ENCODE data around the gene MAST4.

Gene MAST4

DNA sequence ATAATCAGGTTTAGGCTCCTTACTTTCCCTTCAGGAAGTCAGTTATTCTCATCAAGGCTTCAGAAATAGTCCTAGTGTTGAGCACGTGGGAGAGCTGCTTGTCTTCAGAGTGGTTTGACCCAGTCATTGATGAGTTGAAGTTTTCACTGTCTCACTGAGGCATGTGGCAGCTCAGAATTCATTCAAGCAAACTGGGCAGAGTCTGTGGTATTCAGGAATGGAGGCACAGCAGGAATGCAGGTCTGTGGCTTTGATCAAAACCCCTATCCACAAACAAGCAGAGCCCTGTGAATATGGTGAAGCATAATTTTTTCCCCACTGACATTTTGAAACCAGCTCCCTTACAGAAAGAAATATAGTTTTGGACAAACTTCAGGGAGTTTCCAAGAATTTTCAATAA is 393.1 kb downstream of the MAST4 start:
- DNase-seq (ENCODE audit: low read depth in 2 of 2) = no peak

DNA sequence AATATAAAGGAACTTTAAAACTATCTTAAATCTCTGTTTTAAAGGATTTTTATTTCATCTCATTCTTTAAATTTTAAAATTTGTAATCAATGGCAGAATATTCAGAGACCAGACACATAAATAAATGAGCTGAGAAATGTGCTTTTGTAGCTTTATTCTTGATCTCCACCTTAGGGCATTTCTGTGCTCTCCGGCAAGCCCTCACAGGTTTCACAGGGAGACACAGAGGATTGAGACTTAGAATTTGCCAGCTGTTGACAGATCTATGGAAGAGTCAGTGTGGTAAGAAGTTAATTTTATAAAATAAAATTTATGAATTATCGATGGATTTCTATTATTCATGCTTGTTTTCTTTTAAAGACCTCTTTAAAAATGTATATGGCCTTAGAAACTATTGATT is 393.6 kb downstream of the MAST4 start:
- DNase-seq (ENCODE audit: low read depth in 2 of 2) = no peak

DNA sequence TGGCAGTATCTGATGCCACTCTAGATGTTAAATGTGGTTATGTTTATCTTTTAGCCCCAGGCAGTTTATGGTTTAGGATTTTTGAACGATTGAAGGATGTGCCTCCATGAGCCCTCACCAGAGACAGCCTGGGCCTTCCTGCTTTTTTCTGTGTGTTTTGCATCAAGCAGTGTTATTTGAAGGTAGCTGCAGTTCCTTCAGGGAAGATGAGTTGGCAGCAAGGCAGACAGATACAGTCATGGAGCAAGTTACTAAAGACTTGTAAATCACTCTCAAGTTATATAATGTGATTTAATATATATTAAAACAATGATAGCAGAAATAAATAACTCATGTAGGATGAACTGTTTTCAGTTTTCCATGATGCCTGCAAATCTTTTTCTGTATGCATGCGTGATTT is 395.6 kb downstream of the MAST4 start:
- DNase-seq (ENCODE audit: low read depth in 2 of 2) = no peak

DNA sequence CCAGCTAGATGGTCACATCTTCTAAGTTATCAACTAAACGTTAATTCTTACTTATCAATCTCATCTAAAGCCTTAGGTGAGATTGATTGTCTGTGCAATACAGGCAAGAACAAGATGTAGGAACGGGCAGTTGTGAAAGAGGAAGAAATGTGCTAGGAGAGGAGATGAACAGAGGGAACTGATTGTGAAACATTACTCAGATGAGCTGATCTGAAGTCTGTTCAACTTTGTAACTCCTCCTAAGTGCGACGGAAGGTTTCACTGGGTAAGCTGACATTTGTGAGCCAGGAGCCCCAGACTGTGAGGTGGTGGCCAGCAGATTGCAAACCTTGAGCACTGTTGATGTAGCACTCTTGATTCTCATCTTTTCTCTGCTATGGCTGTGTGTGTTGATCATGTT is 396.4 kb downstream of the MAST4 start:
- no peak for DNase-seq (ENCODE audit: low read depth in 2 of 2)

DNA sequence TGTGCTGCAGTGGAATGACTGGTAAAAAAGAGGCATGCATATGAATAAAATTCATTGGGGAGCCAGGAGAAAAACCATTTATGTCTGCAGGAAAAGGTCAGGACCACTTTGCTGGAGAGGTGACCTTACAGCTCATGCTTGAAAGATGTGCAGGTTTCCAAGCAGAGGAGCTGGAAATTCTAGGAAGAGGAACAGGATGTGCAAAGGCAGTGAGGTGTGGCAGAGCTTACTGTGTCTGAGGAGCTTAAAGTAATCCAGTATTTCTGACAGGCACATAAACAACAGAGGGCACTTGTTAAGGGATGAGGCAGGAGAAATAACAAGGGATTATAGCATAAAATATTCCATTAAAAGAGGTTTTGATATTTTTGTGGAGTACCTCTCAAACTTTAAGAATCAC is 397.3 kb downstream of the MAST4 start:
- DNase-seq (ENCODE audit: low read depth in 2 of 2) = no peak

DNA sequence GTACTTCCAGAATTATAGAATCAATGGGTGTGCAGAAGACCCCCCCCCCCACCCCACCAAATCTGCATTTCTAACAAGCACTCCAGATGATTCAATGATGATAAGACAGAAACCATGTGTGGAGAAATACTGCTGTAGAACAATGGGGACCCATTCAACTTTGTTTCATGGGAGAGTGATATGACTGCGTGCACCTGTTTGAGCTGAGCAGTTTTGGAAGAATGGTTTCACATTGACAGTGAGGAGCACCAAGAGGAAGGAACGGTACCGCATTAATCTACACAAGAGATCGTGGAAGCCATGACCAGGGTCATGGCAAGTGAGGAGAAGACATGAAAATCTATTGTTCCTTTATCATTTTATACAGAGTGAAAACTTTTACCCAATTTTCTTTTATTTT is 397.7 kb downstream of the MAST4 start:
- DNase-seq (ENCODE audit: low read depth in 2 of 2) = no peak

DNA sequence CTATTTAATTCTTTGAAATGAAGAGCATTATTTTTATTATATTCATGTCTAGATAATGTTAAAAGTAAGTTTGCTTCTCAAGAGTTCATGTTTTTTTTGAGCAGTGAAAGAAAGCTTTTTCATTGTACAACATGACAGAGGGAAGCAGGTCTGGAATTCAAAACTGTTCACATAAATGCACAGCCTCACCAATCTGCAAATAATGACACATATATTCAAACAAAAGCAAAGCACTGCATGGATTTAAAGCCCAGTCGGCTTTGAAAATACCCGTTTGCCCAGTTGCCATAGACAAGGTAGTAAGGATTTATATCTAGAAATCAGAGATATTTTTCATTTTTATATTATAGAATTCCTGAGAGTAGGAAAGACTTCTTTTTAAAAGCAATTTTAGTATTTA is 398.6 kb downstream of the MAST4 start:
- DNase-seq (ENCODE audit: low read depth in 2 of 2) = no peak

DNA sequence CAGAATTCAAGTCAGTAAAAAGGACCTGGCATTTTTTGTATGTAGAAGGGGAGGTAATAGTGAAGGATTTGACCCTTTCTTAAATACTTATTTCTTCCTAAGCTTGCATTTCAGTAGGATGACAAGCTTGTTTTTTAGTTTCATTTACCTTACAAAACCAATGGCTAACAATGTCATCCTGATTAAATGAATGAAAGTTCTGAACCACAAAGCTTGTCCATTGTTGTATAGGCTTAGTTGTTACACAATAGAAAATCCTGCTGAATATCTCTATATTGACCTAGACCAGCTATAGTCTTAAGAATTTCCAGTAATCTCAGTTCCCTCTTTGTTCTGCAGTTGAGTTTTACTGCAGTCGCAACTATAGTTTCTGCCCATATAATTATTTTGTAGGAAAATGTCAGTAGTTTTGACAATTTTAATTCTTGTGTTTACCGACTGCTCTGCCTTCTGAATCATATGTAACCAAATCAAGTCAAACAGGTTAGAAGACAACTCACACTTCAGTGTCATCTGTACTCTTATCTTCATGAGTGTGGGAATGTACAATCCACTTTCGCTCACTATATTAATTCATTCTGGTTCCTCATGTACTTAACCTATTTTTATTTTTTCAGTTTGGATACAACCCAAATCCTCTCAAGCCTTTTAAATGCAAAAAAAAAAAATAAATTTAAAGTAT is 404.7 kb downstream of the MAST4 start:
- DNase-seq (ENCODE audit: low read depth in 2 of 2) = no peak

DNA sequence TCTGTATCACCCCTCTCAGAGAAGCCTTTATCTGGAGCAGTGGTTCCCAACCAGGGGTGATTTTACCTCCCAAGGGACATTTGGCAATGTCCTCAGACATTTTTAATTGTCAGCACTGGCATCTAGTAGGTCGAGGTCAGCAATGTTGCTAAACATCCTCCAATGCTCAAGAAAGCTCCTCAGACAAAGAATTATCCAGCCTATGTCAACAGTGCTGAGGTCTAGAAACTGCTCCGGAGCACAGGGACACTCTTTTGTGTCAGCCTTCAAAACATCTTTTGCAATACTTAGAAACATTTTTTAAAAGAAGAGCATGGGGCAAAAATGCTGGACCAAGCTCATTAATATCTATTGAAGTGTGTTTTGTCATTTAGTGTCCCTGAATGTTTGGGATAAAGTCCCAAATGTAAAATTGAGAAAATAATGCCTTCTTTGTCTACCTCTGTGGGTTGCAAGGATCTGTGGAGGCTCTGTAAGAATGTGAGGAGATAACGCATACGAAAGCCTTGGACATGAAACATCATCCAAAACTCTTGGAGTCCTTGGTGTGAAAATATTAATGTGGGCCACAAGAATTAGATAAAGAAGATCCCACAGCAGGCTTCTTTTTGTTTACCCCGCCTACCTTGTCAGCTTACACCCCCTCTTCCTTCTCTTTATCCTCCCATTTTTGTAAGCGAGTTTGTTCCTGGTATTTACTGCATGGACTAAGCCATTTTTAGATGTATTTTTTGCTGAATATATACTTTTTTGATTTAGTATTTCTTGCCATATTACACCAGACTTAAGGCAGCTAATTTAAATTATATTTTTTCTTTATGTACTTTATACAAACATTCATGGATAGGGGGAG is 406.9 kb downstream of the MAST4 start:
- no peak for DNase-seq (ENCODE audit: low read depth in 2 of 2)

DNA sequence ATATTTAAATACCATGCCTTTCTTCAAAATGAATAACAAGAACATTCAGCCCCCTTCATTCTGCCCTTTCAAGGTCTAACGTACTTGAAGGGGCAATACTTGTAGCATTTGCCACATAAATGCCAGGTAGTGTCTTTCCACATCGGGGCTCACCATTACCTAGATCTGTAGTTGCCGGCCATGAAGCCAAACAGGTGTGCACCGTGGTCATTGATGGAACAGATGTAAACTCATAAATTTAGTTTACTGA is 407.4 kb downstream of the MAST4 start:
- no peak for DNase-seq (ENCODE audit: low read depth in 2 of 2)

DNA sequence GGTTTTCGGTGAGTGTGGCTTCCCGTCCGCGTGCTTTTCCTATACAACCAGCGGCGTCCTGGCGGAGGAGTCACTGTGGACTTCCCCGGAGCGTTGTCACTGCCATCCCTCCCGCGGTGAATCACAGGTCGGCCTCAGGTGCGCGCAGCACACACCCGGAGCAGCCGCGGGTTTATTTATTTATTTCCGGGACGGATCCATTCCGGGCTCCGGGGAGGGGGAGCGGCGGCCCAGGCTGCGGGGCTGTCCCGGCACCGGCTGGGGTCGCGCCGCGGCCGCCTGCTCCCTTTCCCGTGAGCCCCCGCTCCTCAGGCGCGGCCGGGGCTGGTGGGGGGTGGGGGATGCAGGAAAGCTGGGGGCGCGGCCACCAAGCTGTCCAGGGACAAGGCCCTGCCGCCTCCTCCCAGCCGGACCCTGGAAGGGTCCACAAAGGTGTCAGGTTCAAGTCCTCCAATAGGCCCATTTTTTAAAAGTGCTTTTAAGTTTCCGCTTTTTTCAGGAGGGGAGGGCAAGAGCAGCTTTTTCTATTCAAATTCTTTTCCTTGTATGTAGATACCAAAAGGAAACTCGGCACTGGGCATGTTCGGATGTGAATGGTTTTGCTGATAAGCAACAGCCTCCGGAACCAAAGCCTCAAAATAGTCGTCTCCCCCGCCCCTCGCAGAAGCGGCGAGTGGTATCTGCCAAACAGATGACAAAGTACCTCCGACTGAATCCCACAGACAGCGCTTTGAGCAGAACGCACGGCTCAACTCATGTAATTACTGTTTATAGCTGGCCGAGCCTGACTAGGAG is 407.9 kb downstream of the MAST4 start:
- DNase-seq (ENCODE audit: low read depth in 2 of 2) = peak; percentile 75 to 84

DNA sequence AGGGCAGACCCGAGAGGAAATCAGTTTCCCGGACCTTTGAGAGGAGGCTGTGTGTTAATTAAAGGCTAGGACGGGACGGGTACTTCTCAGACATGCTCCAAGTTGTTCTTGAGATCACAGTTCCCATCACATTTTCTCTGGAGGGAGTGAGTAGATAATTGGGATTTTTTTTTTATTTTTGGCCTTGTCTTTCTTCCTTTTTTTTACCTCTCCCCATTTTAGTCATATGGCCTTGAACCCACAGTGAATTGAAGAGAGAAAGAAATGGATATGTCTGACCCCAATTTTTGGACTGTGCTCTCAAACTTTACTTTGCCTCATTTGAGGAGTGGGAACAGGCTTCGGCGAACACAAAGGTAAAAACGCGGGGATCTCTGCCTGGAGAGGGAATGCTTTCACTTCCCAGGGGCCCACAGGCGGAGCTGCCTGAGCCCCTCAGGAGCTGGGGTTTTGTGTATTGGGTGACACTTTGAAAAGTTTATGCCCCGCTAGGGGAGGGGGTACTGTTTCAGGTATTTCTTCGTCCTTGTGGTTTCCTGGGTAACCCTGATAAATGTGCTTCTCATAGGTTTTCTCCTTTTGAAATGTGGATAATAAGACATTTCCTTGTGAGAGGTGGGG is 408.6 kb downstream of the MAST4 start:
- DNase-seq (ENCODE audit: low read depth in 2 of 2) = no peak

DNA sequence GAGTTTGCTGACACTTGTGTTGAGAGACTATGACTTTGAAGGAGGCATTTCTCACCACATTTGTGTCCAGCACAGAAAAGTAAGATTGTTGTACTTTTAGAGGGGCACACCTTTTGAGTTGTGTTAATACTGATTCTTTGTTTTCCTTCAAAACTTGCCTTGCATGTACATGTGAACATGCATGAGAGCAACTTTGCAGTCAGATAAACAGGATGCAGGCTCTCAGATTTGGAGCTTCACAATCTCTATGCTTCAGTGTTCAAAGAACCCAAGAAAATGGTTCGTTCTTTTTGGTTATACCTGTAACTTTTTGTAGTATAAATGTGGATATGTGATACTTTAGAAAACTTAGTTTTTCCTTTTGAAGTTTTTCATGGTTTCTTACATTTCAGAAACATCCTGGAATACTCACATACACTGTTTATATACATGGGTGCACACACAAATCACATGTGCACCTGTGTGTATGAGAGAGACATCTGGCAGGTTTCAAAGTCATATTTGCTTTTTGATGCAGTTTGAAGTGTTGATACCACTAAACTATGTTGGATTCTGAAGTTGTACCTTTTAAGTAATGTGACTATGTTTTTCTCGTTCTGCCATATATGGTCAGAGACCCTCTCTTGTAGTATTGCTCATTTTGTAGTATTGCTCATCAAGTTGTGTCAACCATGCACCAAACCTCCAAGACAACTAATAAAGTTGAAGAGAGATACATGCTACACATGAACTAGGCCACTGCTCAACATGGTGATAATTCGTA is 409.7 kb downstream of the MAST4 start:
- no peak for DNase-seq (ENCODE audit: low read depth in 2 of 2)

DNA sequence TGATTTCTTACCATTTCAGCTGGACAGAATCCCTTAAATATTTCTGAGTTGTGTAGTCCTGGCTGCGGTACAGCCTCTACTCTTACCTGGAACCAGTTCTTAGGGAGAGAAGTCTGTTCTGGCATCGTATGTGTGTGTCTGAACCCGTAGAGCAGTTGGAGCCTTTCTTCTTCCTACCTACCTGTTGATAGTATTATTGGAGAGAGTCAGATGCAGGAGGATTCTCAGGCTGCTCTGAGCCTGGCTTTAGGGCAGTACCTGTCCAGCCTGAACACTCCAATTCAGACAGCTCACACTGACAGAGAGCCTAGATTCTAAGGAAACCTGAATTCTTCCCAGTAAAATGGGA is 410.3 kb downstream of the MAST4 start:
- DNase-seq (ENCODE audit: low read depth in 2 of 2) = no peak

DNA sequence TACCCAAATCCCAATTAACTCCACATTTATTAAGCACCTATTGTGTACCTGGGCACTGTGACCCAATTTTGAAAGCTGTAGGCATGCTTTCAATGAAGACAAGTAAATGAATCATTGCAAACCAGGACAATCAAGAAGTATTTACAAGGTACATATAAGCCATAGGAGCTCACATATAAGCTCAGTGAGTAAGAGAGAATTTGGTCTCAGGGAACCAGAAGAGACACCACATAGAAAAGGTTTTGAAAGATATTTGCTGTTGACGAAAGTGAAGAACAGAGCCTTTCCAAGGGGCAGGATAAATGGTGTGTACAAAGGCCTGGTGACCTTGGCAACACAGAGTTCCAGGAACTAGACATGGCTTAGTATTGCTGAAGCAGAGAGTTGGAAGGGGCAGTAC is 412.8 kb downstream of the MAST4 start:
- DNase-seq (ENCODE audit: low read depth in 2 of 2) = no peak

DNA sequence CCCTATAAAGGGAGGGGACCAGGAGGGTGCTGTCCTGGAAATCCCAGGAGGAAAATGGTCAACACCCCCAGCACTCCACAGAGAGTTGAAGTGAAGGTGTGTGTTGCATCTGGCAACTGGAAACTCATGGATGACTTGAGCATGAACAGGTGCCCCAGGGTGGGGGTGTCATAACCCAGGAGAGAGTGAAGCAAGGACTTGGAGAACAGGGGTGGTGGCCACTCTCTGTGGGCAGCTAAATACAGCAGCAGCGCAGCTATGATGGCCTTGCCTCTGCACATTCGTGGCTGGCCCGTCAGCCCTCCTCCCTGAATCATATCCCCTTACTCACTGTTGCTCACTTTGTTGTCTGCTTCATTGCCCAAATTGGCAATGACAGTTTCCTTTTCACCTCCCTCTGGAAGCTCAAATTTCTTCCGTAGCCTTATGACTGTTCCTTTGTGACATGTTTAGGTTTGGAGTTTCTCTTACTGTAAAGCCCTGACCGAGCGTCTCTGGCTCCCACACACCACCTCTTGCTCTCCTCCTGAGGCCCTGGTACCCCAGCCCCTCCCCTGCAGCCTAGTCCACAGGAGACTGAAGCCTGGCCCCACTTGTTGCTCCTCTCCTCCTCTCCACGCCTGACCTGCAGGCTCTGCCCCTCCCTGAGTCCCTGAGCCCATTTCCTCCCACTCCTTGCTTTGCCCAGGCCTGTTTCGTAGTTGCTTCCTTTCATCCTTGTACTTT is 414.7 kb downstream of the MAST4 start:
- DNase-seq (ENCODE audit: low read depth in 2 of 2) = no peak

DNA sequence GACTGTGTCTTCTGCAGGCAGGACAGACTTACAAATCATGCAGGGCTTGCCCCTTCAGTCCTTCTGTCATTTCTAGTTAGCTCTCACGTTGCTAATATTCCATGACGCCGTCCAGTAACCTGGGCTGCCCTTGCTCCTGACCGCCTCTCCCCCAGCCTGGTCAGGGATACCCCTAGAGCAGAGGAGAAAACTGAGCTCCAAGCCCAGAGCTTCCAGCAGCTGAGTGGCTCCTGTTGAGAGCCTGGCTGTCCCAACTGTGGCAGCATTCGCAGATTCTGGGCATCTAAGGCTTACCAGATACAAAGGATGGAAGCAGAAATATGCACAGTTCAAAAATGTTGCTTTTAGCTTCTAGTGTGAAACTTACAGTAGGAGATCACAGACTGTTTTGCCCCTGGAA is 415.2 kb downstream of the MAST4 start:
- no peak for DNase-seq (ENCODE audit: low read depth in 2 of 2)

DNA sequence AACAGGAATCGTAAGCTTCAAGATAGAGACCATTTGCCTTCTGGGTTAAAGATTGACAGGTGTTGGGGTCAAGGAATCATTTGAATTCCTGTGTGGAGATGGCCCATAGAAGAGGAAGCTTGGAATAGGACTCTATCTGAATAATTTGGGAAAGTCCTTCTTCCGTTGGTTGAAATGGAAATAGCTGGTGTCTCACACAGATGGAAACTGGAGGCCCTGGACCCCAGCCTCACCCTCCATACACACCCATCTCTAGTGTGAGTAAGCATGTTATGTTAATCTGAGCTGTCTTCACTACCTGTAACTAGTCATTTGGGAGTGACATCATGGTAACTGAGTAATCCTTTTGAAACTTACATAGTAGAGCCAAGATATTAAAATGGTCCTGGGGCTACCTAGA is 416.0 kb downstream of the MAST4 start:
- DNase-seq (ENCODE audit: low read depth in 2 of 2) = no peak

DNA sequence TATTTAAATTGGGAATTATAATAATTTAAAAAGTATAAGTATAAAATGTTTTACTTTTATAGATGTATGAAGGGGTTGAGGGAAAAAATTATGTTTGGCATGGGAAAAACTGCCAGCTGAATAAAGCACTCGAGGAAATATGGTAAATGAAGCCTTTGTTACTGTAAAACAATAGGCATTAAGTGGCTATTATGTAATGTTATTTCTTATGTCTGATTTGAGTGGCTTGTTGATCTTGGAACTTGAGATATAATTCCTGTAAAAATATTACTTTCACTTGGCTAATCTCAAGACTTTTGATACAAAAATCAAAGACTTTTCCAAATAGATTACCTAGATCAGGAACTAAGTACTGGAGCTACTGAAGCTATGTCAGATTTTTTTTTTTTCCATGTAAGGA is 417.5 kb downstream of the MAST4 start:
- no peak for DNase-seq (ENCODE audit: low read depth in 2 of 2)

DNA sequence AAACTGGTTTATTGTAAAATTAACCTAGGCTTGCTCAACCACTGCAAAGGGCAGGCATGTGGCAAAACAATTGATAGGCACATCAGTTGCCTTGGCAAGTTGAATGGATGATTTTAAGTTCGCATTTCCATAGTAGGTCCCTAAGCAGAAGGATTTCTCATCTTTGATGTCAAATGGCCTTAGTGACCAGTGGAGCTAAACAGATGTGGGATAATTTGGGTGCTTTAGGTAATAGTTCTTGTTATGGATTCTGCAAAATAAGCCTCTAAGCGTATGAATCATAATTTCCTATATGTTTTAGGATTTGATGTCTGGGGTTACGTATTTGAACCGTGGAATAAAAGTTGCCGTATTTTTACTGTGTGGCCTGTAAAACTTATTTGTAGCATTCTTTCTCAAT is 418.0 kb downstream of the MAST4 start:
- no peak for DNase-seq (ENCODE audit: low read depth in 2 of 2)

DNA sequence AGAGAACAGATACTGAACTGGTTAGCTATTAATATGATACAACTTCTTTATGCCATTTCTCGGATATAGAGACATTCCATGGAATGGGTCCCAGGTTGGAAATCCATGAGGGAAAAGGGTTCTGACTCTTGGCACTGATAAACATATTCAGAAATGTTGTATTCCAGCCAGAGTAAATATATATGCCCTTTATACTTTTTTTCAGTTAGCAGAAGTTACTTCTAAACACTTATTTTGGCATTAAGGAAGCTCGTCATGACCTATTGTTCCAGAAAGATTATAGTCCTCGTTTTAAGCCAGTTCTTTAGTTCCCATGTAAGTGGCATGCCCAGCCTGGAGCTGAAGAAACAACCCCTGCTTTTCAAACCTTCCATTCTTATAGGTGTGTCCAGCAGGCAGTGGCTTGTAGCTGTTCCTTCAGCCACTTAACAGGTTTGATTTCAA is 418.8 kb downstream of the MAST4 start:
- DNase-seq (ENCODE audit: low read depth in 2 of 2) = no peak
